OCI-LY3 (cell line): ENCODE data around the gene APBB3.

Experiments
- EZH2phosphoT487 ChIP-seq: fragments of 200-600 bp; shearing (Covaris generic); IDR thresholded peaks from 2 replicates; pipeline ENCODE4 v1.6.1; 2018; ENCODE audit warnings: antibody characterized with exemption, mixed run types, low read depth
- TF ChIP-seq, protein P1 (sequence below): fragments of 200-600, 300-600 bp; sonication (generic); IDR thresholded peaks from 2 replicates; pipeline ENCODE4 v1.5.1; 2014; ENCODE audit warnings: antibody characterized with exemption, low read length, low read depth

DNA sequence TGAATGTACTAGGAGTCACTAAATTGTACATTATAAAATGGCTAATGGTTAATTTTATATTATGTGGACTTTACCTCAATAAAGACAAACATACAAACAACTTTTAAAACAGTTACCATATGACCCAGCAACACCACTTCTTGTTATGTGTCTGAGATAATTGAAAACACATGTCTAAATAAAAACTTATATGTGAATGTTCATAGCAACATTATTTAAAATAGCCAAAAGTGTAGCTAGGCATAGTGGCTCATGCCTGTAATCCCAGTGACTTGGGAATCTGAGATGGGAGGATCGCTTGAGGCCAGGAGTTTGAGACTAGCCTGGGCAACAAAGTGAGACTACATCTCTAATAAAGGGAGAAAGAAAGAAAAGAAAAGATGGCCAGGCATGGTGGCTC is 23.1 kb upstream of the APBB3 start:
- TF ChIP-seq, protein P1, sequence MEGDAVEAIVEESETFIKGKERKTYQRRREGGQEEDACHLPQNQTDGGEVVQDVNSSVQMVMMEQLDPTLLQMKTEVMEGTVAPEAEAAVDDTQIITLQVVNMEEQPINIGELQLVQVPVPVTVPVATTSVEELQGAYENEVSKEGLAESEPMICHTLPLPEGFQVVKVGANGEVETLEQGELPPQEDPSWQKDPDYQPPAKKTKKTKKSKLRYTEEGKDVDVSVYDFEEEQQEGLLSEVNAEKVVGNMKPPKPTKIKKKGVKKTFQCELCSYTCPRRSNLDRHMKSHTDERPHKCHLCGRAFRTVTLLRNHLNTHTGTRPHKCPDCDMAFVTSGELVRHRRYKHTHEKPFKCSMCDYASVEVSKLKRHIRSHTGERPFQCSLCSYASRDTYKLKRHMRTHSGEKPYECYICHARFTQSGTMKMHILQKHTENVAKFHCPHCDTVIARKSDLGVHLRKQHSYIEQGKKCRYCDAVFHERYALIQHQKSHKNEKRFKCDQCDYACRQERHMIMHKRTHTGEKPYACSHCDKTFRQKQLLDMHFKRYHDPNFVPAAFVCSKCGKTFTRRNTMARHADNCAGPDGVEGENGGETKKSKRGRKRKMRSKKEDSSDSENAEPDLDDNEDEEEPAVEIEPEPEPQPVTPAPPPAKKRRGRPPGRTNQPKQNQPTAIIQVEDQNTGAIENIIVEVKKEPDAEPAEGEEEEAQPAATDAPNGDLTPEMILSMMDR: no peak
- TF ChIP-seq EZH2phosphoT487: no peak
